BE2C (cell line): ENCODE results near the gene DNAJC4.

Source experiments
- DNase-seq: peaks from one replicate; pipeline ENCODE4 v3.0.0-alpha.2; 2020
- H3K27me3 ChIP-seq: fragments of 250-450 bp; sonication (Bioruptor Pico); 2 replicates; pipeline ENCODE4 v1.5.1; 2020; ENCODE audit warnings: mild to moderate bottlenecking
- H3K36me3 ChIP-seq: fragments of 250-450 bp; sonication (Bioruptor Pico); 2 replicates; pipeline ENCODE4 v1.5.1; 2020; ENCODE audit warnings: mild to moderate bottlenecking
- H3K4me1 ChIP-seq: fragments of 250-450 bp; sonication (Bioruptor Pico); 2 replicates; pipeline ENCODE4 v1.5.1; 2020
- H3K4me3 ChIP-seq: 2 replicates; pipeline ENCODE4 v1.5.1; 2011; ENCODE audit warnings: low read depth, low read length
- H3K9me3 ChIP-seq: fragments of 250-450 bp; sonication (Bioruptor Pico); 2 replicates; pipeline ENCODE4 v1.5.1; 2020
- CTCF ChIP-seq: IDR thresholded peaks from 2 replicates; pipeline ENCODE4 v1.5.1; 2012; ENCODE audit warnings: mild to moderate bottlenecking, low read depth, low read length

The DNAJC4 gene

GRCh38 chr11:64211181-64211872, 19.0 kb upstream of the DNAJC4 start:
- Histone ChIP-seq H3K9me3 (no peaks in the 10 kb centered on the region), H3K4me1 (peaks cover 4% of the 10 kb centered on the region; the same call in 1 of the 2 replicates), H3K36me3 (peaks cover 4% of the 10 kb centered on the region; the same call in 1 of the 2 replicates), H3K4me3 (no peak overlapping the region), H3K27me3 (no peaks in the 10 kb centered on the region)
- TF ChIP-seq CTCF, result no peak
- DNase-seq, result no peak

- no peak overlapping the region for H3K4me3 ChIP-seq
- no peak for TF ChIP-seq CTCF
- no peak for DNase-seq
- H3K36me3 ChIP-seq, result no peaks in the 10 kb centered on the region
- no peaks in the 10 kb centered on the region for H3K27me3 ChIP-seq
- no peaks in the 10 kb centered on the region for H3K4me1 ChIP-seq
- no peaks in the 10 kb centered on the region for H3K9me3 ChIP-seq
These were observed 13.5 kb upstream of the DNAJC4 start for GRCh38 chr11:64216879-64217278.

DNA sequence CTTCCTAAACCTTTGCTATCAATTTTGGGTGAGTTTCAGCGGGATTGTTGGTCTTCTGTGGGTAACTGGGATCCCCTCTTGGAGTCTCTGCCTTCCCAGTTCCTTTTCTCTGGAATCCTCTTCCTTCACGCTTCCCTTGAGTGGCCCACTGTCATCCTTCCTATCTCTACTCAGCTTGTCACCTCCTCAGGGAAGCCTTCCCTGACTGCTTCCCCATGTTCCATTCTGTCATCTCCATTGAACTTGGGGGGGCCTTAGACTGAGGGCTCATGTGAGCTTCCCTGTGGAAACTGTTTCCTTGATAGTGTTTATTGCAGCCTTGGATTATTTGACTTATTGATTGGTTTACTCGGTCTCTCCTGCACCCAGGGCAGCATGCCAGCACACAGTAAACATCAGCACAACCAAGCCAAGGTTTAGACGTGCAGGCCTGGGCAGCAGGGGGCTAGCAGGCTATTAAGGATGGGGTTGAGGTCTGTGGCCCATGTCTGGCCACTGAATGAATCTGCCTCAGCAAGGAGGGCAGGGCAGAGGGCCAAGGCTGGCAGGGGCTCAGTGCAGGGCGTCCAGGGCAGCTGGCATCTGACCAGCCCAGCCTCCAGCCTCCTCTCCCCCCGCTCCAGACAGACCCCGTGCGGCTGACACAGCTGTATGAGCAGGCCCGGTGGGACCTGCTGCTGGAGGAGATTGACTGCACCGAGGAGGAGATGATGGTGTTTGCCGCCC, 11.6 kb upstream of the DNAJC4 start:
- Histone ChIP-seq H3K9me3 (no peaks in the 10 kb centered on the region), H3K4me1 (peaks cover 8% of the 10 kb centered on the region), H3K4me3 (no peak overlapping the region), H3K27me3 (no peaks in the 10 kb centered on the region), H3K36me3 (no peaks in the 10 kb centered on the region)
- no peak for DNase-seq
- no peak for TF ChIP-seq CTCF

DNA sequence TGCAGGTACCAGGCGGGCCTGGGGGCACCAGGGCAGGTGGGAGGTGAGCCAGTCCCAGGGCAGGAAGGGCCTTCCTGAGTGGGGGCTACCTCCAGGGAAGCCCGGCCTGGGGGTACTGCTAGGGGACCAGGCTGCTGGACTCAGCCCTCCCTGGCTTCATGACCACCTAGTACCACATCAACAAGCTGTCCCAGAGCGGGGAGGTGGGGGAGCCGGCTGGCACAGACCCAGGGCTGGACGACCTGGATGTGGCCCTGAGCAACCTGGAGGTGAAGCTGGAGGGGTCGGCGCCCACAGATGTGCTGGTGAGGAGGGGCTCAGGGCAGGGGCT, 11.0 kb upstream of the DNAJC4 start:
- no peak for TF ChIP-seq CTCF
- H3K9me3 ChIP-seq, result no peaks in the 10 kb centered on the region
- peaks cover 8% of the 10 kb centered on the region for H3K4me1 ChIP-seq
- H3K4me3 ChIP-seq, result no peak overlapping the region
- H3K27me3 ChIP-seq, result no peaks in the 10 kb centered on the region
- no peaks in the 10 kb centered on the region for H3K36me3 ChIP-seq
- no peak for DNase-seq

DNA sequence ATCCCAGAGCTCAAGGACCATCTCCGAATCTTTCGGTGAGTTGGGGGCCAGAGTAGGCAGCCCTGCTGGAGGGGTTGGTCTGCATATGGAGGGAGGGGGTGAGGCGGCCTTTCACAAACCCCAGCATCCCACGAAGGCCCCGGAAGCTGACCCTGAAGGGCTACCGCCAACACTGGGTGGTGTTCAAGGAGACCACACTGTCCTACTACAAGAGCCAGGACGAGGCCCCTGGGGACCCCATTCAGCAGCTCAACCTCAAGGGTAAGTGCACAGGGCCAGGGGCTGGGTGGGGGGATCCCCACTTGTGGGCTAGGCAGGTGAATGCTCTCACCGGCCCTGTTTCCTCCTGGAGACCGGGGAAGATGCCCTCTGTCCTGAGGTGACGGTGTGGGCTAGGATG, 10.6 kb upstream of the DNAJC4 start:
- Histone ChIP-seq H3K9me3 (no peaks in the 10 kb centered on the region), H3K4me1 (peaks cover 8% of the 10 kb centered on the region), H3K36me3 (no peaks in the 10 kb centered on the region), H3K27me3 (no peaks in the 10 kb centered on the region), H3K4me3 (no peak overlapping the region)
- no peak for TF ChIP-seq CTCF
- no peak for DNase-seq

DNA sequence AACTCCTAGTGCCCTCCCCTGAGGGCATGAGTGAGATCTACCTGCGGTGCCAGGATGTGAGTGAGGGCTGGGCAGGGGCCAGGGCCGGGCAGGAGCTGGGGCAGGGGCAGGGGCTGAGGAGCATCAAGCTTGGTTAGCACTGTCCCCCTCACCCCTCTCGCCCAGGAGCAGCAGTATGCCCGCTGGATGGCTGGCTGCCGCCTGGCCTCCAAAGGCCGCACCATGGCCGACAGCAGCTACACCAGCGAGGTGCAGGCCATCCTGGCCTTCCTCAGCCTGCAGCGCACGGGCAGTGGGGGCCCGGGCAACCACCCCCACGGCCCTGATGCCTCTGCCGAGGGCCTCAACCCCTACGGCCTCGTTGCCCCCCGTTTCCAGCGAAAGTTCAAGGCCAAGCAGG, 10.1 kb upstream of the DNAJC4 start:
- no peak for DNase-seq
- Histone ChIP-seq H3K27me3 (no peaks in the 10 kb centered on the region), H3K4me3 (no peak overlapping the region), H3K4me1 (peaks cover 8% of the 10 kb centered on the region), H3K9me3 (no peaks in the 10 kb centered on the region), H3K36me3 (no peaks in the 10 kb centered on the region)
- no peak for TF ChIP-seq CTCF
